ENCODE data around the gene PLCH1. TPM values are rescaled to one million over a fixed set of nuclear protein-coding genes. Genes with fewer than 3 reads are reported as not detected.

Gene PLCH1
- total and polyA plus RNA-seq, 9 donors = 0.04 to 6.3 (median 0.79) TPM

DNA sequence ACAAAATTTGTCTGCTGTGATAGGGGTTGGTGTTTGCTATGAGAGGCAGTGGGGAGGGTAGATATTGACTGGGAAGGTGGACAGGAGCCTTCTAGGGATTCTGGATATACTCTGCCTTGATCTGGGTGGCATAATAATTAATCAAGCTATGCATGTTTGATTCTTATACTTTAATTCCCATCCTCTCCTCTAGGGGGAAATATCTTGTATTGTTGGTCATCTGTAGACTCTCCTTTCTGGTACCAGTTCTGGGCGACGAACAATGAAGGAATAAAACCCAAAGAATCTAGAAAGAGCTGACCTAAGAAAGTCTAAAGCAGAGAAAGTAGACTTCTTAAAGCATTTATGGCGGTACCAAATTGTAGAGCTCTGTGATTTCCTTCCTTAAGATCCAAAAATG lies 253.2 kb downstream of the PLCH1 start:
- intact Hi-C loops (cut with DNase I) = no loop called here
- WGBS, 3 donors = 92 to 98% (median 93%) methylated on average over 3 of the region's 3 CpGs
- Histone ChIP-seq H3K27ac (no peak overlapping the region), H3K4me1 (ENCODE audit: insufficient read depth) (no peaks in the 10 kb centered on the region), H3K9me3 (no peaks in the 10 kb centered on the region), H3K27me3 (no peaks in the 10 kb centered on the region), H3K4me3 (no peak overlapping the region), H3K36me3 (no peaks in the 10 kb centered on the region)
- DNase-seq = no peak
- TF ChIP-seq POLR2A (IDR thresholded peaks at IDR 0.05) (no peak), EP300 (IDR thresholded peaks at IDR 0.05) (no peak)
- TF ChIP-seq, protein P1, sequence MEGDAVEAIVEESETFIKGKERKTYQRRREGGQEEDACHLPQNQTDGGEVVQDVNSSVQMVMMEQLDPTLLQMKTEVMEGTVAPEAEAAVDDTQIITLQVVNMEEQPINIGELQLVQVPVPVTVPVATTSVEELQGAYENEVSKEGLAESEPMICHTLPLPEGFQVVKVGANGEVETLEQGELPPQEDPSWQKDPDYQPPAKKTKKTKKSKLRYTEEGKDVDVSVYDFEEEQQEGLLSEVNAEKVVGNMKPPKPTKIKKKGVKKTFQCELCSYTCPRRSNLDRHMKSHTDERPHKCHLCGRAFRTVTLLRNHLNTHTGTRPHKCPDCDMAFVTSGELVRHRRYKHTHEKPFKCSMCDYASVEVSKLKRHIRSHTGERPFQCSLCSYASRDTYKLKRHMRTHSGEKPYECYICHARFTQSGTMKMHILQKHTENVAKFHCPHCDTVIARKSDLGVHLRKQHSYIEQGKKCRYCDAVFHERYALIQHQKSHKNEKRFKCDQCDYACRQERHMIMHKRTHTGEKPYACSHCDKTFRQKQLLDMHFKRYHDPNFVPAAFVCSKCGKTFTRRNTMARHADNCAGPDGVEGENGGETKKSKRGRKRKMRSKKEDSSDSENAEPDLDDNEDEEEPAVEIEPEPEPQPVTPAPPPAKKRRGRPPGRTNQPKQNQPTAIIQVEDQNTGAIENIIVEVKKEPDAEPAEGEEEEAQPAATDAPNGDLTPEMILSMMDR (IDR thresholded peaks at IDR 0.05) = no peak

DNA sequence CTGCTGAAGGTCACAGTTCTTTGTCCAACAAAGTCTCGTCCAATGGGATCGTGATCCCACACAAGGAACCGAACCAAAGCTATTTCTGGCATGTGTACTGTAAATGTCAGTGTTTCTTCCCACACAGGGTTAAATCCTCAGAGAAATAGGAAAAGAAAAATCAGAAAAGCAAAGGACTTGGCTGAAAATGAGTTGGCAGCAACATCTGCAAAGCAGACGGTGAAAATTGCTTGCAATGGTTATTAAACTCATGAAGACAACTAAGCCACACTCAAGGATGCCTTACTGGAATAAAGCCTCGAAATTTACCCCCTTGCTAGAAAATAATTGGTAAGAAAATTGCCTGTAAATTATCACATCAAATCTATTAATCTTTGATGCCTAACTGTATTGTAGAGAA lies 256.2 kb downstream of the PLCH1 start:
- WGBS, 3 donors = 54 to 61% (median 61%) methylated on average over 5 of the region's 5 CpGs
- H3K27me3 ChIP-seq = no peaks in the 10 kb centered on the region
- intact Hi-C loops (cut with DNase I) = no loop called here
- H3K36me3 ChIP-seq = no peaks in the 10 kb centered on the region
- no peak overlapping the region for H3K4me3 ChIP-seq
- DNase-seq = no peak
- H3K4me1 ChIP-seq (ENCODE audit: insufficient read depth) = no peaks in the 10 kb centered on the region
- H3K27ac ChIP-seq = no peak overlapping the region
- TF ChIP-seq POLR2A (IDR thresholded peaks at IDR 0.05) (no peak), EP300 (IDR thresholded peaks at IDR 0.05) (no peak)
- TF ChIP-seq, protein P1 (IDR thresholded peaks at IDR 0.05) = no peak
- H3K9me3 ChIP-seq = no peaks in the 10 kb centered on the region

GRCh38 chr3:155485897-155486296 lies 259.0 kb downstream of the PLCH1 start:
- TF ChIP-seq POLR2A (IDR thresholded peaks at IDR 0.05) (no peak), EP300 (IDR thresholded peaks at IDR 0.05) (no peak)
- TF ChIP-seq, protein P1 (IDR thresholded peaks at IDR 0.05) = no peak
- Histone ChIP-seq H3K36me3 (no peaks in the 10 kb centered on the region), H3K4me3 (no peak overlapping the region), H3K27ac (no peak overlapping the region), H3K9me3 (no peaks in the 10 kb centered on the region), H3K4me1 (ENCODE audit: insufficient read depth) (no peaks in the 10 kb centered on the region), H3K27me3 (no peaks in the 10 kb centered on the region)
- WGBS, 3 donors = 93 to 95% (median 94%) methylated on average over 1 of the region's 1 CpG
- DNase-seq = no peak
- intact Hi-C loops (cut with DNase I) = no loop called here

- intact Hi-C loops (cut with DNase I) = no loop called here
- no peak overlapping the region for H3K27ac ChIP-seq
- WGBS, 3 donors = 83 to 88% (median 83%) methylated on average over 2 of the region's 2 CpGs
- H3K9me3 ChIP-seq = no peaks in the 10 kb centered on the region
- TF ChIP-seq EP300 (IDR thresholded peaks at IDR 0.05) (no peak), POLR2A (IDR thresholded peaks at IDR 0.05) (no peak)
- TF ChIP-seq, protein P1 (IDR thresholded peaks at IDR 0.05) = no peak
- DNase-seq = no peak
- no peaks in the 10 kb centered on the region for H3K36me3 ChIP-seq
- no peak overlapping the region for H3K4me3 ChIP-seq
- H3K4me1 ChIP-seq (ENCODE audit: insufficient read depth) = no peaks in the 10 kb centered on the region
- no peaks in the 10 kb centered on the region for H3K27me3 ChIP-seq
These were observed 263.3 kb downstream of the PLCH1 start for GRCh38 chr3:155481591-155481990.

Data from ovary (tissue), 9 donors.